Astrocyte (in vitro differentiated cells and primary cell): ENCODE measurements around the gene ACSL1. TPM values are rescaled to one million over a fixed set of nuclear protein-coding genes. Genes with fewer than 3 reads are reported as not detected.
"Not testable (repeated sequence)": the region's sequence is repeated elsewhere in the genome, so short reads cannot be mapped to it uniquely, and the experiment has no call there.

Source experiments
- DNase-seq: peaks from one replicate; pipeline ENCODE4 v3.0.0-alpha.2; 2010; ENCODE audit warnings: low read depth
- FAIRE-seq: peaks from 2 replicates; lab custom pipeline; 2011; peaks lifted over from hg19 to GRCh38; lab: Jason Lieb, UNC
- H2AFZ ChIP-seq: 2 replicates; pipeline ENCODE4 v1.6.0; 2012; ENCODE audit warnings: low read depth, low read length, inconsistent platforms
- H3K27ac ChIP-seq: 2 replicates; pipeline ENCODE4 v1.5.1; 2011; ENCODE audit warnings: low read depth, low read length, inconsistent platforms
- H3K27me3 ChIP-seq: 2 replicates; pipeline ENCODE4 v1.6.0; 2011; ENCODE audit warnings: low read length, inconsistent platforms; ENCODE audit not compliant: insufficient read depth
- H3K36me3 ChIP-seq: 2 replicates; pipeline ENCODE4 v1.5.1; 2011; ENCODE audit warnings: low read length, inconsistent platforms; ENCODE audit not compliant: insufficient read depth
- H3K4me1 ChIP-seq: 2 replicates; pipeline ENCODE4 v1.5.1; 2011; ENCODE audit warnings: low read length, inconsistent platforms; ENCODE audit not compliant: insufficient read depth
- H3K4me2 ChIP-seq: 2 replicates; pipeline ENCODE4 v1.6.0; 2012; ENCODE audit warnings: low read length, inconsistent platforms
- H3K4me3 ChIP-seq: 2 replicates; pipeline ENCODE4 v1.5.1; 2011; ENCODE audit warnings: low read depth, mild to moderate bottlenecking, low read length, inconsistent platforms; ENCODE audit not compliant: insufficient read depth
- H3K79me2 ChIP-seq: 2 replicates; pipeline ENCODE4 v1.6.0; 2012; ENCODE audit warnings: mild to moderate bottlenecking, low read length, inconsistent platforms; ENCODE audit not compliant: insufficient read depth
- H3K9ac ChIP-seq: 2 replicates; pipeline ENCODE4 v1.6.0; 2012; ENCODE audit warnings: mild to moderate bottlenecking, low read length, inconsistent platforms
- H3K9me3 ChIP-seq: 2 replicates; pipeline ENCODE4 v1.5.1; 2012; ENCODE audit warnings: low read depth, mild to moderate bottlenecking, low read length, inconsistent platforms; ENCODE audit not compliant: insufficient read depth
- H4K20me1 ChIP-seq: 2 replicates; pipeline ENCODE4 v1.6.0; 2012; ENCODE audit warnings: low read length, inconsistent platforms; ENCODE audit not compliant: insufficient read depth
- H3K27ac Mint-ChIP-seq: one replicate; pipeline ENCODE4 v1.8.0; 2021; ENCODE audit warnings: mild to moderate bottlenecking, mixed read lengths; ENCODE audit not compliant: unreplicated experiment
- H3K27me3 Mint-ChIP-seq: one replicate; pipeline ENCODE4 v1.8.0; 2021; ENCODE audit warnings: low read depth, mixed read lengths; ENCODE audit not compliant: unreplicated experiment
- H3K36me3 Mint-ChIP-seq: one replicate; pipeline ENCODE4 v1.8.0; 2021; ENCODE audit warnings: low read depth, mixed read lengths; ENCODE audit not compliant: unreplicated experiment
- H3K4me1 Mint-ChIP-seq: one replicate; pipeline ENCODE4 v1.8.0; 2021; ENCODE audit warnings: low read depth, mixed read lengths; ENCODE audit not compliant: unreplicated experiment
- H3K4me3 Mint-ChIP-seq: one replicate; pipeline ENCODE4 v1.8.0; 2021; ENCODE audit warnings: mild to moderate bottlenecking, moderate library complexity, mixed read lengths; ENCODE audit not compliant: unreplicated experiment
- H3K9me3 Mint-ChIP-seq: one replicate; pipeline ENCODE4 v1.8.0; 2021; ENCODE audit warnings: mild to moderate bottlenecking, mixed read lengths; ENCODE audit not compliant: unreplicated experiment
- CTCF ChIP-seq: IDR thresholded peaks from 2 replicates; pipeline ENCODE4 v1.5.1; 2011; ENCODE audit warnings: low read depth, mild to moderate bottlenecking, inconsistent platforms, low read length, moderate library complexity; ENCODE audit not compliant: insufficient read depth
- EZH2 ChIP-seq: IDR thresholded peaks from 2 replicates; pipeline ENCODE4 v1.6.1; 2012; ENCODE audit warnings: mild to moderate bottlenecking, low read length, inconsistent platforms; ENCODE audit not compliant: insufficient read depth
- total RNA-seq: library from RNA; stranded (reverse); gene quantifications from 2 replicates; pipeline ENCODE4 v1.2.1, GENCODE V29; 2021

The ACSL1 gene
- total RNA-seq, 1 donor from 2014 or later: 7.0 TPM

DNA sequence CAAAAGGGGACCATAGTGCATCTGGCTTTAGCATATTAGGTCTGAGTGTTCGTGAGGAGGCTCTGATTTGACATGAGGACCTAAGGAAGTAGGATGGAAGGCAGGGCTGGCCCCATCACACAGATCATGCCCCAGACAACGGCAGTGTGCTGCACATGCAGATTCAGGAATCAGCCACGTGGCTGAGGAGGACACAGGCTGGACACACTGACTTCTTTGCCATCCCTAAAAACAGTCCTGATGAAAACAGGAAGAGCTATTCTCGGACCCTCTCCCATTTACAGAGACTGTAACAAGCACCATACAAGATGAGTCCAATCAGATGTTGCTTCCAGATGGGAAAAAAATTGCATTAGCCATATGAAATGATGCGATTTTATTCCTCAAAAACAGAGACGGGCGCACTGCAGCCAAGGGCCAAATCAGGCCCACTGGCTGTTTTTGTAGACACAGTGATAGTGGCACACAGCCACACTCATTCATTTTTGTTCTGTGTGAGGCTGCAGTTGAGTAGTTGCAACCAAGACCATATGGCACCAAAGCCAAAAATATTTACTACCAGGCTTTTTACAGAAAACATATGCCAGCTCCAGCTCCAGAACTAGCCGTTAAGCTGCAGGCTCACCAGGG, 41.0 kb downstream of the ACSL1 start:
- Mint-ChIP-seq H3K4me3 (no peak overlapping the region), H3K27me3 (peaks cover 48% of the 10 kb centered on the region), H3K4me1 (no peaks in the 10 kb centered on the region), H3K27ac (no peak overlapping the region), H3K36me3 (peaks cover 22% of the 10 kb centered on the region), H3K9me3 (peaks cover 3% of the 10 kb centered on the region)
- Histone ChIP-seq H4K20me1 (no peaks in the 10 kb centered on the region), H3K4me1 (no peaks in the 10 kb centered on the region), H3K79me2 (no peaks in the 10 kb centered on the region), H3K9me3 (no peaks in the 10 kb centered on the region), H3K4me3 (no peak overlapping the region), H3K27ac (no peak overlapping the region), H3K9ac (no peak overlapping the region), H3K36me3 (no peaks in the 10 kb centered on the region), H3K27me3 (no peaks in the 10 kb centered on the region), H3K4me2 (no peak overlapping the region), H2AFZ (no peak overlapping the region)
- no peak for TF ChIP-seq CTCF
- no peak for TF ChIP-seq EZH2
- DNase-seq (no peak), FAIRE-seq (no peak)

GRCh38 chr4:184782731-184783373, 42.9 kb downstream of the ACSL1 start:
- peaks cover 28% of the 10 kb centered on the region for H3K36me3 Mint-ChIP-seq
- H3K9ac ChIP-seq: no peak overlapping the region
- H3K27me3 ChIP-seq: no peaks in the 10 kb centered on the region
- no peaks in the 10 kb centered on the region for H3K4me1 ChIP-seq
- FAIRE-seq (no peak), DNase-seq (no peak)
- no peak overlapping the region for H3K4me3 Mint-ChIP-seq
- H2AFZ ChIP-seq: no peak overlapping the region
- no peaks in the 10 kb centered on the region for H3K79me2 ChIP-seq
- no peak overlapping the region for H3K27ac ChIP-seq
- H3K36me3 ChIP-seq: no peaks in the 10 kb centered on the region
- H3K27me3 Mint-ChIP-seq: peaks cover 39% of the 10 kb centered on the region
- H3K4me3 ChIP-seq: no peak overlapping the region
- H4K20me1 ChIP-seq: no peaks in the 10 kb centered on the region
- TF ChIP-seq CTCF: no peak
- TF ChIP-seq EZH2: no peak
- H3K9me3 ChIP-seq: no peaks in the 10 kb centered on the region
- no peak overlapping the region for H3K27ac Mint-ChIP-seq
- no peak overlapping the region for H3K4me2 ChIP-seq
- no peaks in the 10 kb centered on the region for H3K4me1 Mint-ChIP-seq
- peaks cover 7% of the 10 kb centered on the region for H3K9me3 Mint-ChIP-seq

DNA sequence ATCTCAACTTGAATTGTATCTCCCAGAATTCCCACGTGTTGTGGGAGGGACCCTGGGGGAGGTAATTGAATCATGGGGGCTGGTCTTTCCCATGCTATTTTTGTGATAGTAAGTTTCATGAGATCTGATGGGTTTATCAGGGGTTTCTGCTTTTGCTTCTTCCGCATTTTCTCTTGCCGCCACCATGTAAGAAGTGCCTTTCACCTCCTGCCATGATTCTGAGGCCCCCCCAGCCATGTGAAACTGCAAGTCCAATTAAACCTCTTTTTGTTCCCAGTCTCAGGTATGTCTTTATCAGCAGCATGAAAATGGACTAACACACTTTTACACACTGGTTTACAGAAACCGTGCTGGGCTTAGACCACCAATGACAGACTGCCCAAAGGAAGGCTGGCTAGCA, 46.6 kb downstream of the ACSL1 start:
- not testable (repeated sequence) for H3K4me3 Mint-ChIP-seq, H3K9me3 ChIP-seq, H3K4me2 ChIP-seq, H3K4me3 ChIP-seq, H3K79me2 ChIP-seq, H2AFZ ChIP-seq, H3K27me3 ChIP-seq, H3K4me1 ChIP-seq, H3K27ac ChIP-seq, FAIRE-seq, H3K9ac ChIP-seq, H4K20me1 ChIP-seq, DNase-seq, H3K4me1 Mint-ChIP-seq, H3K36me3 ChIP-seq, H3K27ac Mint-ChIP-seq, H3K9me3 Mint-ChIP-seq
- Mint-ChIP-seq H3K27me3 (peaks cover 42% of the 10 kb centered on the region), H3K36me3 (peaks cover 24% of the 10 kb centered on the region)
